Activated CD4-positive, alpha-beta T cell treated with anti-CD3 and anti-CD28 coated beads, Interleukin-2, amount 50 U/mL, for 4 hours (primary cell): Measurements from ENCODE around the gene JAG1.
"Not testable (repeated sequence)": the region's sequence is repeated elsewhere in the genome, so short reads cannot be mapped to it uniquely, and the experiment has no call there.

Experiments used
- DNase-seq, 2 experiments: peaks; one replicate each; pipeline ENCODE4 v3.0.0-alpha.2; 2020

The JAG1 gene

GRCh38 chr20:10604865-10605440 lies 68.8 kb downstream of the JAG1 start:
- DNase-seq, result no peak

GRCh38 chr20:10603971-10604864 lies 69.6 kb downstream of the JAG1 start:
- no peak for DNase-seq

GRCh38 chr20:10603378-10603777 lies 70.4 kb downstream of the JAG1 start:
- no peak for DNase-seq

GRCh38 chr20:10602221-10602871 lies 71.5 kb downstream of the JAG1 start:
- no peak for DNase-seq

GRCh38 chr20:10597637-10598036 lies 76.2 kb downstream of the JAG1 start:
- no peak for DNase-seq

GRCh38 chr20:10596710-10597121 lies 77.1 kb downstream of the JAG1 start:
- DNase-seq, result no peak

GRCh38 chr20:10595985-10596384 lies 77.8 kb downstream of the JAG1 start:
- DNase-seq, result no peak

- DNase-seq, result no peak
Measured at GRCh38 chr20:10595266-10595665, 78.5 kb downstream of the JAG1 start.

- DNase-seq, result no peak
Measured at GRCh38 chr20:10594296-10594868, 79.4 kb downstream of the JAG1 start.

- DNase-seq, result no peak
Measured at GRCh38 chr20:10591946-10592521, 81.8 kb downstream of the JAG1 start.

GRCh38 chr20:10590950-10591671 lies 82.7 kb downstream of the JAG1 start:
- DNase-seq, result no peak

GRCh38 chr20:10590446-10590845 lies 83.4 kb downstream of the JAG1 start:
- DNase-seq, result not testable (repeated sequence)
